Renal cortex interstitium (tissue), 11 donors: ENCODE measurements around the gene FBXW8. TPM values are rescaled to one million over a fixed set of nuclear protein-coding genes. Genes with fewer than 3 reads are reported as not detected.

Source experiments
- DNase-seq, 11 donors: peaks; one replicate each; pipeline ENCODE4 v3.0.0-alpha.2; 2013; ENCODE audit warnings: low read depth in 9 of 11, low spot score in 4 of 11; ENCODE audit errors: extremely low read depth in 1 of 11
- polyA plus RNA-seq, 3 donors: library from polyadenylated mRNA; unstranded; fragments of 120-200 nt; gene quantifications; one replicate each; pipeline ENCODE4 v1.2.1, GENCODE V29; 2013; ENCODE audit not compliant: insufficient read length in 3 of 3

Gene FBXW8
- polyA plus RNA-seq, 3 donors, result 24.4 to 25.3 (median 24.4) TPM

- DNase-seq, result no peak
These were observed 128.2 kb downstream of the FBXW8 start for GRCh38 chr12:117038919-117039318.

GRCh38 chr12:117039891-117040309 lies 129.2 kb downstream of the FBXW8 start:
- no peak for DNase-seq

GRCh38 chr12:117040496-117040895 lies 129.7 kb downstream of the FBXW8 start:
- DNase-seq, result no peak

GRCh38 chr12:117041798-117042170 lies 131.0 kb downstream of the FBXW8 start:
- no peak for DNase-seq

- DNase-seq, result no peak
These were observed 131.6 kb downstream of the FBXW8 start for GRCh38 chr12:117042171-117042842.

GRCh38 chr12:117042862-117043261 lies 132.1 kb downstream of the FBXW8 start:
- DNase-seq, result no peak

GRCh38 chr12:117044311-117044710 lies 133.6 kb downstream of the FBXW8 start:
- DNase-seq, result no peak

- DNase-seq, result no peak
These were observed 134.0 kb downstream of the FBXW8 start for GRCh38 chr12:117044790-117045159.

- no peak for DNase-seq
These were observed 134.6 kb downstream of the FBXW8 start for GRCh38 chr12:117045160-117046010.

- no peak for DNase-seq
These were observed 135.2 kb downstream of the FBXW8 start for GRCh38 chr12:117046011-117046369.

- no peak for DNase-seq
These were observed 135.7 kb downstream of the FBXW8 start for GRCh38 chr12:117046425-117046824.

GRCh38 chr12:117046861-117047530 lies 136.2 kb downstream of the FBXW8 start:
- no peak for DNase-seq

- peak in 1 of 11 donors; percentile 52 for DNase-seq
These were observed 137.2 kb downstream of the FBXW8 start for GRCh38 chr12:117047810-117048584.

GRCh38 chr12:117048585-117048904 lies 137.8 kb downstream of the FBXW8 start:
- no peak for DNase-seq

GRCh38 chr12:117049295-117049694 lies 138.5 kb downstream of the FBXW8 start:
- no peak for DNase-seq

- no peak for DNase-seq
These were observed 139.3 kb downstream of the FBXW8 start for GRCh38 chr12:117050060-117050459.

GRCh38 chr12:117051380-117051779 lies 140.6 kb downstream of the FBXW8 start:
- no peak for DNase-seq

GRCh38 chr12:117052386-117053049 lies 141.8 kb downstream of the FBXW8 start:
- no peak for DNase-seq

GRCh38 chr12:117053050-117053400 lies 142.3 kb downstream of the FBXW8 start:
- DNase-seq, result no peak
